GM19328 (cell line): ENCODE data around the gene COQ10A.

Source experiments
- ATAC-seq: cut with Tn5 transposase; IDR thresholded peaks from one replicate; pipeline ENCODE4 v1.9.1; 2021; ENCODE audit warnings: mild to moderate bottlenecking, moderate library complexity; ENCODE audit not compliant: unreplicated experiment

The COQ10A gene

GRCh38 chr12:56266693-56267442, at the start of gene COQ10A:
COQ10A (plus strand) TSS chr12:56266942; CDS start chr12:56267119, 177 bp downstream.
- peak; percentile 85 for ATAC-seq

- no peak for ATAC-seq
Measured at GRCh38 chr12:56219840-56220239, 46.9 kb upstream of the COQ10A start.

GRCh38 chr12:56220611-56221231, 46.0 kb upstream of the COQ10A start:
- no peak for ATAC-seq

GRCh38 chr12:56221232-56221756, 45.4 kb upstream of the COQ10A start:
- ATAC-seq, result peak; percentile 22

- ATAC-seq, result peak; percentile 72
Measured at GRCh38 chr12:56221757-56222530, 44.8 kb upstream of the COQ10A start, which contains the start of gene RNF41. RNF41 (minus strand) TSS chr12:56221922; CDS start chr12:56214047, 7,875 bp downstream.

- no peak for ATAC-seq
Measured at GRCh38 chr12:56222531-56222895, 44.2 kb upstream of the COQ10A start.

GRCh38 chr12:56223571-56224101, 43.1 kb upstream of the COQ10A start:
- no peak for ATAC-seq

- ATAC-seq, result peak; percentile 63
Measured at GRCh38 chr12:56224102-56224701, 42.5 kb upstream of the COQ10A start, which contains the start of gene NABP2. NABP2 (plus strand) TSS chr12:56224342; CDS start chr12:56224857, 515 bp downstream.

- ATAC-seq, result no peak
Measured at GRCh38 chr12:56224954-56225353, 41.8 kb upstream of the COQ10A start.

- no peak for ATAC-seq
Measured at GRCh38 chr12:56229082-56229481, 37.7 kb upstream of the COQ10A start.

GRCh38 chr12:56229916-56230431, 36.8 kb upstream of the COQ10A start, which contains the start of gene SLC39A5:
SLC39A5 (plus strand) TSS chr12:56230051; CDS start chr12:56231275, 1,224 bp downstream.
- no peak for ATAC-seq

- ATAC-seq, result no peak
Measured at GRCh38 chr12:56230432-56231183, 36.1 kb upstream of the COQ10A start.

- ATAC-seq, result no peak
Measured at GRCh38 chr12:56231184-56231582, 35.6 kb upstream of the COQ10A start.

- ATAC-seq, result no peak
Measured at GRCh38 chr12:56234746-56235436, 31.9 kb upstream of the COQ10A start.

GRCh38 chr12:56236091-56236490, 30.7 kb upstream of the COQ10A start:
- ATAC-seq, result no peak

- ATAC-seq, result no peak
Measured at GRCh38 chr12:56236985-56237384, 29.8 kb upstream of the COQ10A start.

- ATAC-seq, result no peak
Measured at GRCh38 chr12:56237552-56237951, 29.2 kb upstream of the COQ10A start.

GRCh38 chr12:56241424-56242303, 25.1 kb upstream of the COQ10A start:
- no peak for ATAC-seq
